KG1 (cell line): ENCODE data around the gene FIZ1.
"Not testable (repeated sequence)": the region's sequence is repeated elsewhere in the genome, so short reads cannot be mapped to it uniquely, and the experiment has no call there.

ENCODE experiments used
- DNase-seq: peaks from one replicate; lab custom pipeline; 2025; lab: John Stamatoyannopoulos, UW

The FIZ1 gene

GRCh38 chr19:55592391-55593090 lies 6.8 kb downstream of the FIZ1 start:
- no peak for DNase-seq

- DNase-seq, result no peak
Observed at GRCh38 chr19:55591555-55591954, 7.8 kb downstream of the FIZ1 start.

- no peak for DNase-seq
Observed at GRCh38 chr19:55590617-55591016, 8.7 kb downstream of the FIZ1 start.

- DNase-seq, result no peak
Observed at GRCh38 chr19:55590109-55590508, 9.2 kb downstream of the FIZ1 start.

- DNase-seq, result no peak
Observed at GRCh38 chr19:55588738-55589137, 10.6 kb downstream of the FIZ1 start.

GRCh38 chr19:55586976-55587668 lies 12.2 kb downstream of the FIZ1 start:
- peak; percentile 18 for DNase-seq

GRCh38 chr19:55585658-55586339 lies 13.5 kb downstream of the FIZ1 start:
- no peak for DNase-seq

GRCh38 chr19:55584871-55585270 lies 14.4 kb downstream of the FIZ1 start:
- no peak for DNase-seq

- DNase-seq, result not testable (repeated sequence)
Observed at GRCh38 chr19:55583897-55584296, 15.4 kb downstream of the FIZ1 start.

- DNase-seq, result not testable (repeated sequence)
Observed at GRCh38 chr19:55582284-55582683, 17.0 kb downstream of the FIZ1 start.

- no peak for DNase-seq
Observed at GRCh38 chr19:55581823-55582223, 17.5 kb downstream of the FIZ1 start.

- DNase-seq, result no peak
Observed at GRCh38 chr19:55581145-55581822, 18.0 kb downstream of the FIZ1 start.

GRCh38 chr19:55580628-55581144 lies 18.6 kb downstream of the FIZ1 start, which contains the start of gene ZNF579:
TSS of gene ZNF579 (minus strand) at chr19:55580848. CDS start at chr19:55579639, 1,209 bp downstream.
- peak; percentile 82 for DNase-seq

GRCh38 chr19:55579766-55580621 lies 19.3 kb downstream of the FIZ1 start:
- no peak for DNase-seq

GRCh38 chr19:55578761-55579747 lies 20.3 kb downstream of the FIZ1 start:
- DNase-seq, result no peak

- DNase-seq, result no peak
Observed at GRCh38 chr19:55578031-55578760, 21.1 kb downstream of the FIZ1 start.

GRCh38 chr19:55576746-55577145 lies 22.6 kb downstream of the FIZ1 start:
- no peak for DNase-seq

- not testable (repeated sequence) for DNase-seq
Observed at GRCh38 chr19:55573929-55574328, 25.4 kb downstream of the FIZ1 start.

- DNase-seq, result not testable (repeated sequence)
Observed at GRCh38 chr19:55569477-55569876, 29.8 kb downstream of the FIZ1 start.
